ENCODE results near the gene ZNF98.

Gene ZNF98

DNA sequence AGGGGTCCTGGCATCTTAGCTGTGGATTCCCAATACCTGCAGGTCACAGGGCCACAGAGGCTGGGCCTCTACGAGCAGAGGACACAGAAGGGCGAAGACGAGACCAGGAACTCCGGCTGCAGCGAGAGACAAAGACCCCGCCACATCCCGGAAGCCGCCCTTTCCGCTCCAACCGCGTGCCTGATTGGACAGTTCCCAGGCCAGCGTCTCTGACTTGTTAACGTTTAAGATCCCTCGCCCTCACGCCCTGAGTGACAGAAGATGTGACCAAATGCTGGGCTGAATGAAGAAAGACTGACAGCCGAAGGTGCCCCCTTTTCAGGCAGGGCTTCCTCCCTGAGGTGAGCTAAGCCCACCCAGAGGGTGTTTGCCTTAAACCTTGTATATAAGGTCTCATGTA lies at the start of gene ZNF98:
TSS of gene ZNF98 (minus strand) at position 136 of the 400 bp plus-strand sequence. CDS start at position 14, 122 bp downstream.
- no peak for DNase-seq (ENCODE audit: extremely low read depth in 1 of 2, low read depth in 1 of 2)

DNA sequence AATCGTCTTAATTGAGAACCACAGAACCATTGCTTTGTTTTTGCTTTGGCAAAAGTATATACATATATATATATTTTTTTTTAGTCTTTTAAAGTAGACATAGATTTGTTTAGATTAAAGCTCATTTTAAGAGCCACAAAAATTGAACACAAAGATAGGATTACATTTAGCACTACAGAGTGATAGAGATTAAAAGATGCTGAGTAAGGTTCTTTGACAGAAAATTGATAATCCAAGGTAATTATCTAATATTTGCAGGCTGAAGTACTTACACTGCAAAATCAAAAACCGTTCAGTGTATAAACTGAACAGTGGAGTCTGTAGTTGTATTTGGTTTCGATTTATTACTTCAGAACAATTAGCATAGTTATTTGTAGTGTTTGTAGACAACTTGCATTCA lies 24.5 kb upstream of the ZNF98 start:
- no peak for DNase-seq (ENCODE audit: extremely low read depth in 1 of 2, low read depth in 1 of 2)

DNA sequence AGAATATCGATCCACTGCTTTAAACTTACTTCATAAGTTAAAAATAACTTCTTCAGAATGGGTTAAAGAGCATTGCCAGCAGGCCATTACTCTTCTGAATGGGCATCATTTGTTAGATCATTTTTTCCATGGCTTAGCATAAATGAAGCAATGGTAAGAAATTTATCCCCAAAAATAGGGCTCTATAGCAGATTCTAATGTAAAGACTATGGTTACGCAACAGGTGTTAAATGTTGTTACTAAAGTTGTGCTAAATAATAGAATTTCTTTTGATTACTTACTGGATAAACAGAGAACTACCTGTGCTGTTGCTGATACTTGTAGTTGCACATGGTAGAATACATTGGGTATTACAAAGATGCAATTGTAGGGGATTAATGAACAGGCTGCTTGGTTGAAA lies 15.9 kb upstream of the ZNF98 start:
- DNase-seq (ENCODE audit: extremely low read depth in 1 of 2, low read depth in 1 of 2) = no peak

DNA sequence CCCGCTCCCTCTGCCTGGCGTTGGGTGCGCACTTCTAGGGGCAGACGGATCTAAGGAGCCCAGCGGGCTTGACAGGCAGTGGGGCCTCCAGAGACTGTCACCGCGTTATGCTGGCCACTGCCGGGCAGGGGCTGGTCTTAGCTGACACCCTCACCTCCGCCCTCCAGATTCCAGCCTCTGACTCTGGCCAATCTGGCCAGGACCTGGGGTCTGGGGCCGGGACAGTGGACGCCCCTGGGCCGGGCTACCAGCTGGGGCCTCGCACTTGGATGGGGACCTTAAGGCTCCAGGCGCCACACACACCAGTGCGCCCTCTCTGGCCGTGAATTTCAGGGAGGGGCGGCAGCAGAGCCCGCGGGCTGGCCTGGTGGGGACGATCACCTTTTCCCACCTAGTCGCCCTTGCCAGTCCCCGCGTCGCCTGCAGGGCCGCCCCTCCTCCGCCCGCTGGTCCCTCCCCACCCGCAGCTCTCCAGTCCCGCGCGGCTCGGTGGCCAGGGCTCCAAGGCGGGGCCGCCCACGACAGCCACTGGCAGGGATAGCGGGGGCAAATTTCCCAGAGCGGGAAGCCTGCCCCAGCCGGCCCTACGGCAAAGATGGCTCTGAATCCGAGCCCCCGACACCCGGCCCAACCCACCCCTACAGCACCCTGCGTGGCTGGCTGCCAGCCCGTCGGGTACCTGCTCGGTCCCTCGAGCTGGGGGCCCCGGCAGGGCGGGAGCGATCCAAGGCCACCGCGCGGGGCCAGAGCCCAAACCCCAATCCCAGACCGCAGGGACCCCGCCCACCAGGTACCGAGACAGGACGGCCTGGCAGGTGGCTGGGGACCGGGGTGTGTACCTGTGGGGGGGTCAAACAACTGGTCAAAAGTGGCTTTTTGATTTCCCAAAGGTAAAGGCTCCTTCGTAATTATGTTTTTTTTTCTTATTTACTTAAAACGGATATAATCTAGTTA lies 6.1 kb upstream of the ZNF98 start:
- DNase-seq (ENCODE audit: extremely low read depth in 1 of 2, low read depth in 1 of 2) = no peak

DNA sequence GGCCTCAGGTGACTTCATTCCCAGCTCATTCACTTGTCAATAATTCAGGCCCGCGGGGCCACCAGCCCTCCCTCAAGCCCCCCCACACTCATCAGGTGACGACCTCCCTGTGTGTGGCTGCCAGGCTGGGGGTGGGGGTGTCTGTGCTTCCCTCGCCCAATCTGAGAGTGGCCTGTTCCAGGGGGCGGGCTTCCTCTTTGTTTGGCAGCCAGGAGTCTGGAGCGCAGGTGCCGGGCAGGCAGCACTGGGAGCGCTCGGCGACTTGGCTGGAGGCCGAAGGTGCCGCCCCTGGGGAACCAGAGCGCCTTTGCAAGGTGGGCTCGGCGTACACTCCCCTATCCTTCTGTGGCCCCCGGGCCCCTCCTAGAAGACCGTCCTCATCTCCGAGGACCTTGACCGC lies 5.4 kb upstream of the ZNF98 start:
- no peak for DNase-seq (ENCODE audit: extremely low read depth in 1 of 2, low read depth in 1 of 2)

DNA sequence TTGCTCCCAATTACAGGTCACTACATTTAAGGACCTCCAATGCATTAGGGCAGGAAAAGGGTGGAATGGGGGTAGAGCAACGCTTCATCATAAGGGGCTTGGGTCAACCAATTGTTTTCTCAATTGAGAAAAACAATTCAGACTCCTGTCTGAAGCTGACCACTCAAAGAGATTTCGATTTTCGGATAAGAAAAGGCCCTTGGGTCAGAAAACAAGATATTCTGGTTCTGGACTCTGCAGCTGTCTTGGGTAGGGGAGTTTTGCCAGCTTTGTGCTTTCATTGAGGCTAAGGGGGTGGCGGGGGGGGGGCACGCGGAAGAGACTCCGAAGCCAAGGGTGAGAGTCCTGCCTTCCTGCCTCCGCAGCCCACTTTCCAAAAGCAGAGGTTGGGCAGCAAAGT lies 4.8 kb upstream of the ZNF98 start:
- no peak for DNase-seq (ENCODE audit: extremely low read depth in 1 of 2, low read depth in 1 of 2)

DNA sequence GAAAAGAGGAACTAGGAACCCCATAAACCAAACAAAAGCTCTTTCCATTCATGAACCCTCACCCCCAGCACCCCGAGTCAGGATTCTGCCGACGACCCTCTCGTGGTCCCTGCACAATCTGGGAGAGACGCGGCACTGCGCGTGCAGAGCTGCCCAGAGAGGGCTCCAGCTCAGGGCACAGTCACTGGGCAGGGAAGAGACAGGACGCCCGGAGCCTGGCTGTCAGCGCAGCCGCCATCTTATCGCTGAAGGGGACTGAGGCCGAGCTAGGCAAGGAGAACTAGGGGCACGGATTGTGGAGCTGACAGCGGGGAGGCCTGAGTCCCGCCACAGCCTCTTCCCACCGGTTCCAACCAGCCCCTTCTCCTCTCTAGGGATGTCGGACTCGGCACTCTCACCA lies 349 bp downstream of the ZNF98 start:
- DNase-seq (ENCODE audit: extremely low read depth in 1 of 2, low read depth in 1 of 2) = no peak

DNA sequence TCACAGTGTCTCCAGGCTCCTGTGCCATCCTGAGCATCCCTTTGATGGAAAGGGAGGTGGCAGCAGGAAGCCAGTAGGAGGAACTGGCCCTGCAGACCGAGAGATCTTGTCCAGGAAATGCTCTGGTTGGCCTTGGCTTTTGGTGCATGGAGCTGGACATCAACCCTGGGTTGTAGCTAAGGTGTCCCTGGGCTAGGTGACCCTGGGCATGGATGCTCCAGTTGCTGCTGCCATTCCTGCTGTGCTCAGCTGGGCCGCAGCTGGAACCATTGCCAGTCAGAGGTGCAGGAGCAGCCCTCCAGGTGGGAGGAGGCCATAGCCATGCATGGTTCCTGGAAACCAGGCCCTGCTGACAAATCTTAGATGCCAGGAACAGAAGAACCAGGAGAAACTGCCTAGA lies 67.5 kb downstream of the ZNF98 start:
- no peak for DNase-seq (ENCODE audit: extremely low read depth in 1 of 2, low read depth in 1 of 2)

All from stimulated activated CD8-positive, alpha-beta memory T cell treated with anti-CD3 and anti-CD28 coated beads, Interleukin-7, amount 100 ng/mL, for 48 hours (primary cell).